Measurements from ENCODE around the gene HTATSF1. TPM values are rescaled to one million over a fixed set of nuclear protein-coding genes. Genes with fewer than 3 reads are reported as not detected.

HTATSF1 gene
- total and polyA plus RNA-seq, 9 of the 15 experiments (the other 6 are each of a cell fraction or from before 2014, with no cell fraction given): 2.6 to 87.7 (median 42.2) TPM

DNA sequence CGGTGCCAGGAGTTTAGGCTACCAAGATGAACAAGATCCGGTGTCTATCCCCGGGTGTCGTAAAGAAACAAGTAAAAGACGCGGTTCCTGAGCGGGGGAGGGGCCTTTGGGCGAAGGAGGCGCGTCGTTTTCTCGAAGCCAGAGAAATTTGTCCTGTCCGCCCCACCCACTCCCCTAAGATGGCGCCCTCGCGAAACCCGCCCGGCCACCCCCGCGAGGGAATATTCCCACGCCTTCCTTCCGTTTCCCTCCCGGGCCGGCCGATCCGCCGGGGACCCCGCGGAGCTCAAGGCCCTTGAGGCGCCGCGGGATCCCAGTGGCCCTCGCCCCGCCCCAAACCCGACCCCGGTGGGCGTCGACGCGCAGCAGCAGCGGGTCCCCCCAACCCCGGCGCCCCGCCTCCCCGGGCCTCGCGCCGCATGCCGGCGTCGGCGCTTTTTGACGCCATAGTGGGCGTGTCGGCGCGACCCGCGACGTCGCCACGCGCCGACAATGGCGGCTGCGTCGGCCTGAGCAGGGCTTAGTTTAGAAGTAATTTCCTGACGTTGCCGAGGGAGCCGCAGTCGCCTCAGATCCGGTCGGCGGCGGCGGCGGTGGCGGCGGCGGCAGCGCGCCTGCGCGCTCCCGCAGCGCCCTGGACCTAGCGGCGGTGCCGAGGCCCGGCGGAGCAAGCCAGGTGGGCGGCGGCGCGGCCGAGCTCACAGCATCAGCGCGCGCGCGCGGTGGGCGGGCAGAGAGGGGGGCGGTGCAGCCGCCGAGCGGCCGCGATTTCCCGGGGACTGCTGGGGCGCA, 432 bp upstream of the HTATSF1 start (continued):
- TF ChIP-seq, protein P1, sequence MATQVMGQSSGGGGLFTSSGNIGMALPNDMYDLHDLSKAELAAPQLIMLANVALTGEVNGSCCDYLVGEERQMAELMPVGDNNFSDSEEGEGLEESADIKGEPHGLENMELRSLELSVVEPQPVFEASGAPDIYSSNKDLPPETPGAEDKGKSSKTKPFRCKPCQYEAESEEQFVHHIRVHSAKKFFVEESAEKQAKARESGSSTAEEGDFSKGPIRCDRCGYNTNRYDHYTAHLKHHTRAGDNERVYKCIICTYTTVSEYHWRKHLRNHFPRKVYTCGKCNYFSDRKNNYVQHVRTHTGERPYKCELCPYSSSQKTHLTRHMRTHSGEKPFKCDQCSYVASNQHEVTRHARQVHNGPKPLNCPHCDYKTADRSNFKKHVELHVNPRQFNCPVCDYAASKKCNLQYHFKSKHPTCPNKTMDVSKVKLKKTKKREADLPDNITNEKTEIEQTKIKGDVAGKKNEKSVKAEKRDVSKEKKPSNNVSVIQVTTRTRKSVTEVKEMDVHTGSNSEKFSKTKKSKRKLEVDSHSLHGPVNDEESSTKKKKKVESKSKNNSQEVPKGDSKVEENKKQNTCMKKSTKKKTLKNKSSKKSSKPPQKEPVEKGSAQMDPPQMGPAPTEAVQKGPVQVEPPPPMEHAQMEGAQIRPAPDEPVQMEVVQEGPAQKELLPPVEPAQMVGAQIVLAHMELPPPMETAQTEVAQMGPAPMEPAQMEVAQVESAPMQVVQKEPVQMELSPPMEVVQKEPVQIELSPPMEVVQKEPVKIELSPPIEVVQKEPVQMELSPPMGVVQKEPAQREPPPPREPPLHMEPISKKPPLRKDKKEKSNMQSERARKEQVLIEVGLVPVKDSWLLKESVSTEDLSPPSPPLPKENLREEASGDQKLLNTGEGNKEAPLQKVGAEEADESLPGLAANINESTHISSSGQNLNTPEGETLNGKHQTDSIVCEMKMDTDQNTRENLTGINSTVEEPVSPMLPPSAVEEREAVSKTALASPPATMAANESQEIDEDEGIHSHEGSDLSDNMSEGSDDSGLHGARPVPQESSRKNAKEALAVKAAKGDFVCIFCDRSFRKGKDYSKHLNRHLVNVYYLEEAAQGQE (IDR thresholded peaks at IDR 0.05; ENCODE audit: borderline replicate concordance): peak; percentile 35; the same call in 1 of the 2 replicates
- TF ChIP-seq, protein P1 (CRISPR knock-in tag; IDR thresholded peaks at IDR 0.05; ENCODE audit: low read depth): no peak
- peak; percentile 46; the same call in 1 of the 2 replicates for TF ChIP-seq CTBP1 (IDR thresholded peaks at IDR 0.05; ENCODE audit: borderline replicate concordance)
- TF ChIP-seq MTA1 (IDR thresholded peaks at IDR 0.05; ENCODE audit: borderline replicate concordance): peak; percentile 76; the same call in 1 of the 2 replicates
- peak; percentile 80 for TF ChIP-seq POLR2A (conservative IDR thresholded peaks at IDR 0.05)
- 0 out of 2 replicates have a peak, but pooled peaks have one; percentile 20 for TF ChIP-seq HDAC2 (IDR thresholded peaks at IDR 0.05)
- peak; percentile 87; the same call in 1 of the 2 replicates for TF ChIP-seq GATAD2B (IDR thresholded peaks at IDR 0.05; ENCODE audit: borderline replicate concordance)
- TF ChIP-seq, protein P2, sequence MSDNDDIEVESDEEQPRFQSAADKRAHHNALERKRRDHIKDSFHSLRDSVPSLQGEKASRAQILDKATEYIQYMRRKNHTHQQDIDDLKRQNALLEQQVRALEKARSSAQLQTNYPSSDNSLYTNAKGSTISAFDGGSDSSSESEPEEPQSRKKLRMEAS (CRISPR knock-in tag; IDR thresholded peaks at IDR 0.05): peak; percentile 46; the same call in 1 of the 2 replicates
- peak in 1 of 2 experiments; percentile 34; a peak in 1 of 4 replicates for TF ChIP-seq SRF (CRISPR knock-in tag; IDR thresholded peaks at IDR 0.05)
- TF ChIP-seq TBP (optimal IDR thresholded peaks at IDR 0.05; ENCODE audit: low read depth, low read length): peak; percentile 70
- TF ChIP-seq, protein P3, sequence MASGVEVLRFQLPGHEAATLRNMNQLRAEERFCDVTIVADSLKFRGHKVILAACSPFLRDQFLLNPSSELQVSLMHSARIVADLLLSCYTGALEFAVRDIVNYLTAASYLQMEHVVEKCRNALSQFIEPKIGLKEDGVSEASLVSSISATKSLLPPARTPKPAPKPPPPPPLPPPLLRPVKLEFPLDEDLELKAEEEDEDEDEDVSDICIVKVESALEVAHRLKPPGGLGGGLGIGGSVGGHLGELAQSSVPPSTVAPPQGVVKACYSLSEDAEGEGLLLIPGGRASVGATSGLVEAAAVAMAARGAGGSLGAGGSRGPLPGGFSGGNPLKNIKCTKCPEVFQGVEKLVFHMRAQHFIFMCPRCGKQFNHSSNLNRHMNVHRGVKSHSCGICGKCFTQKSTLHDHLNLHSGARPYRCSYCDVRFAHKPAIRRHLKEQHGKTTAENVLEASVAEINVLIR (CRISPR knock-in tag; IDR thresholded peaks at IDR 0.05): peak; percentile 80
- TF ChIP-seq, protein P4, sequence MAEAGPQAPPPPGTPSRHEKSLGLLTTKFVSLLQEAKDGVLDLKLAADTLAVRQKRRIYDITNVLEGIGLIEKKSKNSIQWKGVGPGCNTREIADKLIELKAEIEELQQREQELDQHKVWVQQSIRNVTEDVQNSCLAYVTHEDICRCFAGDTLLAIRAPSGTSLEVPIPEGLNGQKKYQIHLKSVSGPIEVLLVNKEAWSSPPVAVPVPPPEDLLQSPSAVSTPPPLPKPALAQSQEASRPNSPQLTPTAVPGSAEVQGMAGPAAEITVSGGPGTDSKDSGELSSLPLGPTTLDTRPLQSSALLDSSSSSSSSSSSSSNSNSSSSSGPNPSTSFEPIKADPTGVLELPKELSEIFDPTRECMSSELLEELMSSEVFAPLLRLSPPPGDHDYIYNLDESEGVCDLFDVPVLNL (CRISPR knock-in tag; IDR thresholded peaks at IDR 0.05; ENCODE audit: low read depth): no peak
- TF ChIP-seq PML (IDR thresholded peaks at IDR 0.05; ENCODE audit: low read length): peak; percentile 57; the same call in 1 of the 2 replicates
- no peak for TF ChIP-seq RBM34 (IDR thresholded peaks at IDR 0.05; ENCODE audit: borderline replicate concordance, insufficient read depth, low read length)
- TF ChIP-seq, protein P5, sequence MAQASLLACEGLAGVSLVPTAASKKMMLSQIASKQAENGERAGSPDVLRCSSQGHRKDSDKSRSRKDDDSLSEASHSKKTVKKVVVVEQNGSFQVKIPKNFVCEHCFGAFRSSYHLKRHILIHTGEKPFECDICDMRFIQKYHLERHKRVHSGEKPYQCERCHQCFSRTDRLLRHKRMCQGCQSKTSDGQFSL (CRISPR knock-in tag; IDR thresholded peaks at IDR 0.05): no peak
- TF ChIP-seq, protein P5 (tag; IDR thresholded peaks at IDR 0.05): peak in 1 of 2 experiments; percentile 26; a peak in 1 of 4 replicates

Data from K562 (cell line).